ENCODE data around the gene CDKN1C.

The CDKN1C gene

DNA sequence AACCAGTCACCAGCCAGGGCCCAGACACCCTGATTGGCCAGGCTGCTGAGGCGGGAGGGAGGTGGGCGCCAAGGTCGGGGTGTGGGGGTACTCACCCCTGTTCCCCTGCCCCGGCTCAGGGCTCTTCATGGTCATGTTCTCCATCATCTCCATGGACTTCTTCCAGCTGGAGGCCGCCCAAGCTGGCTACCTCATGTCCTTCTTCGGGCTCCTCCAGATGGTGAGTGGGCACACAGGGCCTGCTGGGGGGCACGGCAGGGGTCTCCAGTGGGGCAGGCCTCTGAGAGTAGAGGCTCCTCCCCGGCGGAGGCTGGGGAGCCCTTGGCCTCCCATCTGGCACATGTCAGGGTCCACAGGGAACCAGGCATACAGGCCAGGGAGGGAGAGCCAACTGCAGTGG is 33.6 kb upstream of the CDKN1C start:
- no peak for TF ChIP-seq YY1 (IDR thresholded peaks at IDR 0.05; ENCODE audit: low read depth)
- no peak for TF ChIP-seq FOXM1 (IDR thresholded peaks at IDR 0.05; ENCODE audit: borderline replicate concordance, low read depth)
- TF ChIP-seq, protein P1, sequence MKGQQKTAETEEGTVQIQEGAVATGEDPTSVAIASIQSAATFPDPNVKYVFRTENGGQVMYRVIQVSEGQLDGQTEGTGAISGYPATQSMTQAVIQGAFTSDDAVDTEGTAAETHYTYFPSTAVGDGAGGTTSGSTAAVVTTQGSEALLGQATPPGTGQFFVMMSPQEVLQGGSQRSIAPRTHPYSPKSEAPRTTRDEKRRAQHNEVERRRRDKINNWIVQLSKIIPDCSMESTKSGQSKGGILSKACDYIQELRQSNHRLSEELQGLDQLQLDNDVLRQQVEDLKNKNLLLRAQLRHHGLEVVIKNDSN (IDR thresholded peaks at IDR 0.05) = no peak
- no peak for TF ChIP-seq EGR1 (IDR thresholded peaks at IDR 0.05)
- TF ChIP-seq NFIC (IDR thresholded peaks at IDR 0.05) = no peak
- TF ChIP-seq TEAD4 (IDR thresholded peaks at IDR 0.05) = no peak
- TF ChIP-seq TAF1 (IDR thresholded peaks at IDR 0.05; ENCODE audit: low read depth) = no peak
- TF ChIP-seq, protein P2, sequence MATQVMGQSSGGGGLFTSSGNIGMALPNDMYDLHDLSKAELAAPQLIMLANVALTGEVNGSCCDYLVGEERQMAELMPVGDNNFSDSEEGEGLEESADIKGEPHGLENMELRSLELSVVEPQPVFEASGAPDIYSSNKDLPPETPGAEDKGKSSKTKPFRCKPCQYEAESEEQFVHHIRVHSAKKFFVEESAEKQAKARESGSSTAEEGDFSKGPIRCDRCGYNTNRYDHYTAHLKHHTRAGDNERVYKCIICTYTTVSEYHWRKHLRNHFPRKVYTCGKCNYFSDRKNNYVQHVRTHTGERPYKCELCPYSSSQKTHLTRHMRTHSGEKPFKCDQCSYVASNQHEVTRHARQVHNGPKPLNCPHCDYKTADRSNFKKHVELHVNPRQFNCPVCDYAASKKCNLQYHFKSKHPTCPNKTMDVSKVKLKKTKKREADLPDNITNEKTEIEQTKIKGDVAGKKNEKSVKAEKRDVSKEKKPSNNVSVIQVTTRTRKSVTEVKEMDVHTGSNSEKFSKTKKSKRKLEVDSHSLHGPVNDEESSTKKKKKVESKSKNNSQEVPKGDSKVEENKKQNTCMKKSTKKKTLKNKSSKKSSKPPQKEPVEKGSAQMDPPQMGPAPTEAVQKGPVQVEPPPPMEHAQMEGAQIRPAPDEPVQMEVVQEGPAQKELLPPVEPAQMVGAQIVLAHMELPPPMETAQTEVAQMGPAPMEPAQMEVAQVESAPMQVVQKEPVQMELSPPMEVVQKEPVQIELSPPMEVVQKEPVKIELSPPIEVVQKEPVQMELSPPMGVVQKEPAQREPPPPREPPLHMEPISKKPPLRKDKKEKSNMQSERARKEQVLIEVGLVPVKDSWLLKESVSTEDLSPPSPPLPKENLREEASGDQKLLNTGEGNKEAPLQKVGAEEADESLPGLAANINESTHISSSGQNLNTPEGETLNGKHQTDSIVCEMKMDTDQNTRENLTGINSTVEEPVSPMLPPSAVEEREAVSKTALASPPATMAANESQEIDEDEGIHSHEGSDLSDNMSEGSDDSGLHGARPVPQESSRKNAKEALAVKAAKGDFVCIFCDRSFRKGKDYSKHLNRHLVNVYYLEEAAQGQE (IDR thresholded peaks at IDR 0.05; ENCODE audit: low read depth) = no peak
- no peak for TF ChIP-seq EP300 (IDR thresholded peaks at IDR 0.05; ENCODE audit: borderline replicate concordance)
- no peak for TF ChIP-seq RAD21 (IDR thresholded peaks at IDR 0.05; ENCODE audit: low read depth)
- TF ChIP-seq TCF12 (IDR thresholded peaks at IDR 0.05; ENCODE audit: low read depth) = no peak
- TF ChIP-seq, protein P3, sequence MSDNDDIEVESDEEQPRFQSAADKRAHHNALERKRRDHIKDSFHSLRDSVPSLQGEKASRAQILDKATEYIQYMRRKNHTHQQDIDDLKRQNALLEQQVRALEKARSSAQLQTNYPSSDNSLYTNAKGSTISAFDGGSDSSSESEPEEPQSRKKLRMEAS (IDR thresholded peaks at IDR 0.05) = no peak
- no peak for TF ChIP-seq CREB1 (IDR thresholded peaks at IDR 0.05; ENCODE audit: low read depth)
- TF ChIP-seq CEBPB (IDR thresholded peaks at IDR 0.05) = no peak
- TF ChIP-seq ZBTB7A (IDR thresholded peaks at IDR 0.05; ENCODE audit: low read depth) = no peak

DNA sequence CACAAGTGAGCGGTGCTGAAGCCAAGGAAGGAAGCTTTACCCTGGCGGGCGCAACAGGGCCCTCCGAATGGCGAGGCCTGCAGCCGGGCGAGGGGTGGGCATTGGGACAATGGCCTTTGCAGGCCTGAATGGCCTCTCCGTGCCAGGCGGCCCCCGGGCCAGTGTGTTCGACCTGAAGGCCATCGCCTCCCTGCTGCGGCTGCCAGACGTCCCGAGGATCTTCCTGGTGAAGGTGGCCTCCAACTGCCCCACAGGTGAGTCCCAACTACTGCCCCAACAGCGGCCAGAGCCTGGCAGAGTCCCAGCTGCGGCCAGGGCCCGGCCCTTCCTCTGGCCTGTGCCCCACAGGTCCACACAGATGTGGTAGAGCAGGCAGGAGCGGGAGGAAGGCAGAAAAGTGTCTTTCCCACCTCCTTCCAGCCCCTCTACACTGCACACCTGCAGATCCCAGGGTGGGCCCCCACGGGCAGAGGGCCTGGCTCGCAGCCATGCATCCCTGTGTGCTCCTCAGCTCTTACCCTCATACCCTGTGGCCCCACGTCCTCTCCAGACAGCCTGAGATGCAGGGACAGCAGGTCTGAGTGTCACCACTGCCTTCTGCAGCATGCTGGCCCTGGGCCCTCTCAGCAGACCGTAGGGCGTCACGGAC is 32.4 kb upstream of the CDKN1C start:
- TF ChIP-seq, protein P2 (IDR thresholded peaks at IDR 0.05; ENCODE audit: low read depth) = no peak
- no peak for TF ChIP-seq TCF12 (IDR thresholded peaks at IDR 0.05; ENCODE audit: low read depth)
- no peak for TF ChIP-seq TEAD4 (IDR thresholded peaks at IDR 0.05)
- no peak for TF ChIP-seq RAD21 (IDR thresholded peaks at IDR 0.05; ENCODE audit: low read depth)
- TF ChIP-seq EP300 (IDR thresholded peaks at IDR 0.05; ENCODE audit: borderline replicate concordance) = no peak
- TF ChIP-seq ZBTB7A (IDR thresholded peaks at IDR 0.05; ENCODE audit: low read depth) = no peak
- TF ChIP-seq, protein P3 (IDR thresholded peaks at IDR 0.05) = no peak

DNA sequence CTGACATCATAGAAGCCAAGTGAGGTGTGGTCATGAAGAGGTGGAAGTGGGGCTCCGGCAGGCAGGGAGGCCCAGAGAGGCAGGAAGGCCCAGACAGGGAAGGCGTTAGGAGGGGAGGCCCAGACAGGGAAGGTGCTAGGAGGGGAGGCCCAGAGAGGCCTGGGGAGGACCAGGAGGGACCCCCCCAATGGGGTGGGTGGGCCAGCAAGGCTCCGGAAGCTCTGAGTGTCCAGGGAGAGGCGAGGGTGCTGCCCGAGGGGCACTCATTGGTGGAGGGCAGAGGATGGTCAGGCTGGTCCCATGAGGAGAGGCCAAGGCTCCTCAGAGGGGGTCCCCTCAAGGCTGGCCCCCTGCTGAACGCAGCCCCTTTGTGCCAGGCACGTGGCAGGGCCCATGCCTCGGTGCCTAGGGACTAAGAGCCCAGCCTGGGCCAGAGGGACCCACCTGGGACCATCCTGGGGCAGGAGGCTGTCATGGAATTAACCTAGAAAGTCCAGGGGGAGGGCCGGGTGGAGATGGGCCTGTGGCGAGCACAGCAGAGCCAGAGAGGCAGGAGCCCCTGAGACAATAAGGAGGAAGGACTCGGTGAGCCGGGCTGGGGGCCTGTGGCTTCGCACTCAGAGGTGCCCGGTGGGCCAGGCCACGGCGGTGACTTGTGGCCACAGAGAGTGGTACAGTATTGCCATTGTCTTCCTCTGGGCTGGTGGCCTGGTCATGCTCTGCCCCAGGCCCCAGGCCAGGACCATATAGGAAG is 31.5 kb upstream of the CDKN1C start:
- TF ChIP-seq, protein P2 (IDR thresholded peaks at IDR 0.05; ENCODE audit: low read depth) = no peak
- TF ChIP-seq TCF12 (IDR thresholded peaks at IDR 0.05; ENCODE audit: low read depth) = no peak
- TF ChIP-seq YY1 (IDR thresholded peaks at IDR 0.05; ENCODE audit: low read depth) = no peak
- no peak for TF ChIP-seq NFIC (IDR thresholded peaks at IDR 0.05)

DNA sequence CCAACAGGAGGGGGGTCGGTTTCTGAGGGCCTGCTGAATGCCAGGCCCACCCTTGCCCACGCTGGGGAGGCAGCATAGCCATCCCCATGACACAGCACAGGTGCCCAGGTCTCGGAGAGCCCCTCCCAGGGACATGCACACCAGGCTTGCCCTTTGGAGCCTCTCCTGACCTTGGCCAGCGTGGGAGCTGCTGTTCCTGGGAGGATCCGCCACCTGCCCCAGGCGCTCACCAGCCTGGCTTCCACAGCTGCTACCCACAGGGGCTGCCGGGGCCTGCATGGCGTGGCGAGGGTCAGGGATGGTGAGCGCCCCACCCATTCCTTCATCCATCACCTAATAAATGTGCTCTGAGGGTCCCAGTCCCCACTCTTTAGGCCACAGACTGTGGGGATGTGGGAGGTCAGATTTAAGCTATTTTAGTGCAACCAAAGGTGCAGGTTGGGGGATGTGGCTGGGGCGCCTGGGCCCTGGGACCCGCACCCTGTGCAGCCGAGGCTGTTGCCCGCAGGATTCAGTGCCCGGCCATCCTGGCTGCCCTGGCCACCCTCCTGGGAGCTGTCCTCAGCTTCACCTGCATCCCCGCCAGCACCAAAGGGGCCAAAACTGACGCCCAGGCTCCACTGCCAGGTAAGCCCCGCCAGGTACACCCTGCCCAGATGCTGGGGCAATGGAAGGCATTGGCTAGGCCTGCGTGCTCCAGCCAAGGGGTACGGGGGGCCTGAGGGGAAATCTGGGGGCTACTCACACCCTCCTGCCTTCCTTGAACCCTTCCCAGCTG is 30.7 kb upstream of the CDKN1C start:
- no peak for TF ChIP-seq TEAD4 (IDR thresholded peaks at IDR 0.05)
- TF ChIP-seq, protein P1 (IDR thresholded peaks at IDR 0.05) = no peak
- TF ChIP-seq ZBTB7A (IDR thresholded peaks at IDR 0.05; ENCODE audit: low read depth) = no peak
- TF ChIP-seq FOXM1 (IDR thresholded peaks at IDR 0.05; ENCODE audit: borderline replicate concordance, low read depth) = no peak
- TF ChIP-seq, protein P3 (IDR thresholded peaks at IDR 0.05) = no peak
- TF ChIP-seq EGR1 (IDR thresholded peaks at IDR 0.05) = no peak
- TF ChIP-seq TCF12 (IDR thresholded peaks at IDR 0.05; ENCODE audit: low read depth) = no peak
- TF ChIP-seq RAD21 (IDR thresholded peaks at IDR 0.05; ENCODE audit: low read depth) = no peak
- TF ChIP-seq CEBPB (IDR thresholded peaks at IDR 0.05) = no peak
- TF ChIP-seq CREB1 (IDR thresholded peaks at IDR 0.05; ENCODE audit: low read depth) = no peak
